Mucosa of rectum (tissue), 2 donors: ENCODE data around the gene TREX2.
"Not testable (repeated sequence)": the region's sequence is repeated elsewhere in the genome, so short reads cannot be mapped to it uniquely, and the experiment has no call there.

Source experiments
- H3K27ac ChIP-seq, 2 donors: one replicate each; pipeline ENCODE4 v1.7.0; 2013; ENCODE audit warnings: inconsistent platforms in 2 of 2, low read depth in 2 of 2, low read length in 2 of 2
- H3K27me3 ChIP-seq, 2 donors: one replicate each; pipeline ENCODE4 v1.7.0; 2013; ENCODE audit warnings: low read length in 2 of 2; ENCODE audit not compliant: control insufficient read depth in 2 of 2, insufficient read depth in 2 of 2
- H3K36me3 ChIP-seq, 2 donors: one replicate each; pipeline ENCODE4 v1.7.0; 2013; ENCODE audit warnings: low read length in 2 of 2; ENCODE audit not compliant: control insufficient read depth in 2 of 2, insufficient read depth in 2 of 2
- H3K4me1 ChIP-seq, 2 donors: one replicate each; pipeline ENCODE4 v1.7.0; 2013; ENCODE audit warnings: low read length in 2 of 2, mild to moderate bottlenecking in 1 of 2; ENCODE audit not compliant: control insufficient read depth in 2 of 2, insufficient read depth in 2 of 2
- H3K4me3 ChIP-seq, 2 donors: one replicate each; pipeline ENCODE4 v1.7.0; 2013; ENCODE audit warnings: low read length in 2 of 2
- H3K9ac ChIP-seq, 2 donors: one replicate each; pipeline ENCODE4 v1.7.0; 2013; ENCODE audit warnings: low read length in 2 of 2, low read depth in 1 of 2, mild to moderate bottlenecking in 1 of 2
- H3K9me3 ChIP-seq, 2 donors: one replicate each; pipeline ENCODE4 v1.7.0; 2013; ENCODE audit warnings: low read length in 2 of 2; ENCODE audit not compliant: control insufficient read depth in 2 of 2
- donor health status: healthy.
- donor health status: Normal muscosa, but diverticular disease.

Gene TREX2

GRCh38 chrX:153410888-153411254, 35.0 kb downstream of the TREX2 start:
- no peak overlapping the region for H3K9ac ChIP-seq
- peaks cover 10 to 11% of the 10 kb centered on the region in 2 donors for H3K27me3 ChIP-seq

GRCh38 chrX:153410373-153410772, 35.5 kb downstream of the TREX2 start:
- Histone ChIP-seq H3K9me3 (no peaks in the 10 kb centered on the region), H3K4me1 (no peaks in the 10 kb centered on the region), H3K27me3 (peaks cover 10 to 11% of the 10 kb centered on the region in 2 donors), H3K9ac (no peak overlapping the region), H3K27ac (no peak overlapping the region), H3K36me3 (no peaks in the 10 kb centered on the region), H3K4me3 (no peak overlapping the region)

More at GRCh38 chrX:153410888-153411254, 35.0 kb downstream of the TREX2 start:
- no peaks in the 10 kb centered on the region for H3K4me1 ChIP-seq
- no peaks in the 10 kb centered on the region for H3K9me3 ChIP-seq
- H3K4me3 ChIP-seq: no peak overlapping the region
- no peak overlapping the region for H3K27ac ChIP-seq
- no peaks in the 10 kb centered on the region for H3K36me3 ChIP-seq

- H3K27ac ChIP-seq: no peak overlapping the region
- no peak overlapping the region for H3K4me3 ChIP-seq
- no peaks in the 10 kb centered on the region for H3K4me1 ChIP-seq
- H3K36me3 ChIP-seq: no peaks in the 10 kb centered on the region
- peaks cover 10 to 11% of the 10 kb centered on the region in 2 donors for H3K27me3 ChIP-seq
- H3K9ac ChIP-seq: no peak overlapping the region
- H3K9me3 ChIP-seq: no peaks in the 10 kb centered on the region
These were observed 36.3 kb downstream of the TREX2 start for GRCh38 chrX:153409414-153410101.

GRCh38 chrX:153408871-153409351, 36.9 kb downstream of the TREX2 start:
- Histone ChIP-seq H3K4me1 (no peaks in the 10 kb centered on the region), H3K36me3 (no peaks in the 10 kb centered on the region), H3K9ac (no peak overlapping the region), H3K4me3 (no peak overlapping the region), H3K9me3 (no peaks in the 10 kb centered on the region), H3K27ac (no peak overlapping the region), H3K27me3 (peaks cover 10 to 11% of the 10 kb centered on the region in 2 donors)

GRCh38 chrX:153408221-153408721, 37.6 kb downstream of the TREX2 start:
- no peak overlapping the region for H3K9ac ChIP-seq
- no peaks in the 10 kb centered on the region for H3K9me3 ChIP-seq
- no peak overlapping the region for H3K4me3 ChIP-seq
- peaks cover 8 to 10% of the 10 kb centered on the region in 2 donors for H3K27me3 ChIP-seq
- no peak overlapping the region for H3K27ac ChIP-seq
- H3K36me3 ChIP-seq: no peaks in the 10 kb centered on the region
- H3K4me1 ChIP-seq: no peaks in the 10 kb centered on the region

- Histone ChIP-seq H3K4me3 (no peak overlapping the region), H3K27me3 (peaks cover 8 to 10% of the 10 kb centered on the region in 2 donors), H3K9ac (no peak overlapping the region), H3K9me3 (no peaks in the 10 kb centered on the region), H3K27ac (no peak overlapping the region), H3K36me3 (no peaks in the 10 kb centered on the region), H3K4me1 (no peaks in the 10 kb centered on the region)
These were observed 38.1 kb downstream of the TREX2 start for GRCh38 chrX:153407736-153408135.

GRCh38 chrX:153406903-153407302, 39.0 kb downstream of the TREX2 start:
- Histone ChIP-seq H3K4me1 (no peaks in the 10 kb centered on the region), H3K9me3 (no peaks in the 10 kb centered on the region), H3K27me3 (peaks cover 6 to 7% of the 10 kb centered on the region in 2 donors)

GRCh38 chrX:153406011-153406410, 39.8 kb downstream of the TREX2 start:
- H3K9me3 ChIP-seq: no peaks in the 10 kb centered on the region
- peaks cover 4 to 7% of the 10 kb centered on the region in 2 donors for H3K27me3 ChIP-seq
- no peak overlapping the region for H3K27ac ChIP-seq
- H3K4me1 ChIP-seq: no peaks in the 10 kb centered on the region
- no peak overlapping the region for H3K9ac ChIP-seq
- H3K36me3 ChIP-seq: no peaks in the 10 kb centered on the region
- H3K4me3 ChIP-seq: no peak overlapping the region

More at GRCh38 chrX:153406903-153407302, 39.0 kb downstream of the TREX2 start:
- no peak overlapping the region for H3K9ac ChIP-seq
- H3K36me3 ChIP-seq: no peaks in the 10 kb centered on the region
- H3K27ac ChIP-seq: no peak overlapping the region
- no peak overlapping the region for H3K4me3 ChIP-seq

- H3K27me3 ChIP-seq: peaks cover 3 to 4% of the 10 kb centered on the region in 2 donors
- H3K9me3 ChIP-seq: no peaks in the 10 kb centered on the region
These were observed 40.4 kb downstream of the TREX2 start for GRCh38 chrX:153405426-153405825.

GRCh38 chrX:153404333-153404732, 41.5 kb downstream of the TREX2 start:
- not testable (repeated sequence) for H3K4me1 ChIP-seq, H3K36me3 ChIP-seq, H3K4me3 ChIP-seq, H3K9me3 ChIP-seq, H3K9ac ChIP-seq, H3K27ac ChIP-seq, H3K27me3 ChIP-seq

More at GRCh38 chrX:153405426-153405825, 40.4 kb downstream of the TREX2 start:
- Histone ChIP-seq H3K9ac (no peak overlapping the region), H3K4me3 (no peak overlapping the region), H3K4me1 (no peaks in the 10 kb centered on the region), H3K36me3 (no peaks in the 10 kb centered on the region), H3K27ac (no peak overlapping the region)
